ENCODE measurements around the gene KLC1.

KLC1 gene

GRCh38 chr14:103728141-103728540 is 99.1 kb downstream of the KLC1 start:
- H3K4me3 ChIP-seq (ENCODE audit: low read length): no peak overlapping the region
- TF ChIP-seq, protein P1, sequence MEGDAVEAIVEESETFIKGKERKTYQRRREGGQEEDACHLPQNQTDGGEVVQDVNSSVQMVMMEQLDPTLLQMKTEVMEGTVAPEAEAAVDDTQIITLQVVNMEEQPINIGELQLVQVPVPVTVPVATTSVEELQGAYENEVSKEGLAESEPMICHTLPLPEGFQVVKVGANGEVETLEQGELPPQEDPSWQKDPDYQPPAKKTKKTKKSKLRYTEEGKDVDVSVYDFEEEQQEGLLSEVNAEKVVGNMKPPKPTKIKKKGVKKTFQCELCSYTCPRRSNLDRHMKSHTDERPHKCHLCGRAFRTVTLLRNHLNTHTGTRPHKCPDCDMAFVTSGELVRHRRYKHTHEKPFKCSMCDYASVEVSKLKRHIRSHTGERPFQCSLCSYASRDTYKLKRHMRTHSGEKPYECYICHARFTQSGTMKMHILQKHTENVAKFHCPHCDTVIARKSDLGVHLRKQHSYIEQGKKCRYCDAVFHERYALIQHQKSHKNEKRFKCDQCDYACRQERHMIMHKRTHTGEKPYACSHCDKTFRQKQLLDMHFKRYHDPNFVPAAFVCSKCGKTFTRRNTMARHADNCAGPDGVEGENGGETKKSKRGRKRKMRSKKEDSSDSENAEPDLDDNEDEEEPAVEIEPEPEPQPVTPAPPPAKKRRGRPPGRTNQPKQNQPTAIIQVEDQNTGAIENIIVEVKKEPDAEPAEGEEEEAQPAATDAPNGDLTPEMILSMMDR (conservative IDR thresholded peaks at IDR 0.05; ENCODE audit: low read depth, low read length): no peak
- DNase-seq (ENCODE audit: low read depth): no peak

DNA sequence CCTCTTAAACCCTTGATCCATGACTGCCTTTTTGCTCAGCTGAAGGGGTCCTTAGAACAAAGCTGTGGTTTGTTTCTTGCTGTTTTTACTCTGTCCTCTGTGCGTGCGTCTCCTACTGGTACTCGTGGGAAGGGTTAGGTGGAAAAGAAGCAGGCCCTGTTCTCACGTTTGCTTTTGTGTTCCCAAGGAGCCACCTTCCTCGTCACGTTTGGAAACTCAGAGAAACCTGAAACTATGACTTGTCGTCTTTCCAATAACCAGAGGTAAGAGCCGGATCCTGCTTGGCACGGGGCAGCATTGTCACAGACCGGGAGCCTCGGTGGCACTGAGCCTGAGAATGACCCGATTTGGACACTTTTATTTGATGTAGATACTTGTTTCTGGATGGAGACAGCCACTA is 99.7 kb downstream of the KLC1 start:
- TF ChIP-seq, protein P1 (conservative IDR thresholded peaks at IDR 0.05; ENCODE audit: low read depth, low read length): peak; percentile 34
- H3K4me3 ChIP-seq (ENCODE audit: low read length): no peak overlapping the region

DNA sequence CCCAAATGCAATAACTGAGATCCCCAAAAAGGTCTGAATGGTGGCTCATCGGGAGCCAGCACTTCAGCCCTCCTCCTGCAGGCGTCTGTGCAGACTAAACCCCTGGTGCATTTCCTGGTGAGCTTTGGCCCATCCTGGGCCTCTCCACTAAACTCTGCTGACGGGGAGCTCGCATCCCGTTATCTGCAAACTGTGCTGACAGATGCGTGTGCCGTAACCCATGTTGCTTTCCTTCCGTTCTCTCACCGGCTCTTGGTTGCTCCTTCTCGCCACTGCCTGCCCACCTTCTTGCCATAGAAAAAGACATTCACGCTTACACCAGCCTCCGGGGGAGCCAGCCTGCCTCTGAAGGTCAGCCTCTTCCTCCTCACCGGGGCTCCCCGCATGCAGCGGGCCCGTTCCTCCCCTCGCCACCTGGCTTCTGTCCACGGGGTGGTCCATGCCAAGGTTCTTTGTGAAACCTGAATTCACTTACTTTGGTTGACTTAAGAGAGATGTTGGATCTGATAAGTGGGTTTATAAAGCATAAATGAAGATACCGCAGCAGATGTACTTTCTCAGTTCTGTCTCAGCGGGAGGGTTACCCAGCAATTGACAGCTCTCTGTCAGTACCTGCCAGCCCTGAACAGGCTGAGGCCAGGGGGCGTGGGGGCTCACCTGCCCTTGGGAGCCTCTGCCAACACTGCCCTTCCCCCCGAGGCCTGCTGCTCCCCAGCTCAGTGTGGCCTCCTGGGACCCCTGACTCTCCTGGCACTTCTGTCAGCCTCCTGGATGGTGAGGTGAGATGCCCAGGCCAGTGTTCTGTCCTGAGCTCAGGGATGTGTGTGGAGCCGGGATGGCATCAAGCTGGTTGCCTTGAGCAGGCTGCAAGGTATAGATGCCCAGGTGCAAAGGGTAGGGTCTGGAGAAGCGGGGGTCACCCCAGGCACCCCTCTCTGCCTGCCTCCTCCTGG is 100.8 kb downstream of the KLC1 start:
- DNase-seq (ENCODE audit: low read depth): no peak
- no peak overlapping the region for H3K4me3 ChIP-seq (ENCODE audit: low read length)
- TF ChIP-seq, protein P1 (conservative IDR thresholded peaks at IDR 0.05; ENCODE audit: low read depth, low read length): no peak

More for the DNA sequence above, 99.7 kb downstream of the KLC1 start:
- no peak for DNase-seq (ENCODE audit: low read depth)

DNA sequence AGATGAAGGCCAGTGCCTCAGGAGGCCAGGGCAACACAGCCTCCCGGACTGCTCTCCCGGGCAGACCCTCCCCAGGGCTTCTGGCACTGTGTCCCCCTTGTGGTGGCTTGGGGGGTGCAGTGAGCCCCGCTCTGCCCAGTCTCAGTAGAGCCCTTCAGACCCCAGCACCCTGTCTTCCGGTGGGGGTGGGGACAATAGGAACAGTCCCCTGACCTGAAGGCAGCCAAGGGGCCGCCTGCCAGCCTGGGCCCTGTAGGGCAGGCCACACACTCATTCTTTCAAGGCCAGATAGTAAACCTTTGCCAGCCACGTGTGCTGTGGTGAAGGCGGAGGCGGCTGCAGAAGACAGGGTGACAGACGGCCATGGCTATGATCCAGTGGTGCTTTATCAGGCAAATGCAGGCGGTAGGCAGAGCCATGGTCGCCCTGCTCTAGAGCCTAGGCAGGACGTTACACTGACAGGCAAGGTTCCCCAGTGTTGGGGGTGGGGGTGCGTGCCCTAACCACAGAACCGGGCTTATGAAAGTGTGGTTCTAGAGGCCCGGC is 101.6 kb downstream of the KLC1 start:
- TF ChIP-seq, protein P1 (conservative IDR thresholded peaks at IDR 0.05; ENCODE audit: low read depth, low read length): peak; percentile 24
- no peak for DNase-seq (ENCODE audit: low read depth)
- no peak overlapping the region for H3K4me3 ChIP-seq (ENCODE audit: low read length)

GRCh38 chr14:103731481-103731880 is 102.5 kb downstream of the KLC1 start:
- TF ChIP-seq, protein P1 (conservative IDR thresholded peaks at IDR 0.05; ENCODE audit: low read depth, low read length): no peak
- no peak for DNase-seq (ENCODE audit: low read depth)
- no peak overlapping the region for H3K4me3 ChIP-seq (ENCODE audit: low read length)

- no peak overlapping the region for H3K4me3 ChIP-seq (ENCODE audit: low read length)
- TF ChIP-seq, protein P1 (conservative IDR thresholded peaks at IDR 0.05; ENCODE audit: low read depth, low read length): no peak
- DNase-seq (ENCODE audit: low read depth): no peak
Measured at GRCh38 chr14:103731916-103732867, 103.2 kb downstream of the KLC1 start.
